Chondrocyte (in vitro differentiated cells): ENCODE results near the gene CCDC180. TPM values are rescaled to one million over a fixed set of nuclear protein-coding genes. Genes with fewer than 3 reads are reported as not detected.

ENCODE experiments used
- DNase-seq: peaks from one replicate; pipeline ENCODE4 v3.0.0; 2021; ENCODE audit warnings: mixed read lengths, low spot score
- H3K27ac Mint-ChIP-seq: one replicate; pipeline ENCODE4 v1.8.0; 2021; ENCODE audit warnings: mild to moderate bottlenecking, moderate library complexity, mixed read lengths; ENCODE audit not compliant: unreplicated experiment
- H3K27me3 Mint-ChIP-seq: 2 replicates; pipeline ENCODE4 v1.8.0; 2021; ENCODE audit warnings: low read depth, mixed read lengths
- H3K36me3 Mint-ChIP-seq: 2 replicates; pipeline ENCODE4 v1.8.0; 2021; ENCODE audit warnings: low read depth, mixed read lengths
- H3K4me1 Mint-ChIP-seq: 2 replicates; pipeline ENCODE4 v1.8.0; 2021; ENCODE audit warnings: low read depth, mild to moderate bottlenecking, mixed read lengths
- H3K4me3 Mint-ChIP-seq: one replicate; pipeline ENCODE4 v1.8.0; 2021; ENCODE audit warnings: mild to moderate bottlenecking, moderate library complexity, mixed read lengths; ENCODE audit not compliant: unreplicated experiment
- H3K9me3 Mint-ChIP-seq: 2 replicates; pipeline ENCODE4 v1.8.0; 2021; ENCODE audit warnings: low read depth, mixed read lengths
- CTCF ChIP-seq: fragments of 200-600 bp; sonication (generic); IDR thresholded peaks from 2 replicates; pipeline ENCODE4 v1.5.0; 2021; ENCODE audit warnings: antibody characterized with exemption, mild to moderate bottlenecking, moderate library complexity
- total RNA-seq: library from RNA; stranded (reverse); gene quantifications from 3 replicates; pipeline ENCODE4 v1.2.1, GENCODE V29; 2021

Gene CCDC180
- total RNA-seq, 1 donor from 2014 or later = 5.1 TPM

GRCh38 chr9:97313746-97314145, 6.3 kb downstream of the CCDC180 start:
- Mint-ChIP-seq H3K27ac (no peak overlapping the region), H3K4me1 (peaks cover 10% of the 10 kb centered on the region), H3K36me3 (peaks cover 16% of the 10 kb centered on the region), H3K27me3 (no peaks in the 10 kb centered on the region), H3K9me3 (no peaks in the 10 kb centered on the region), H3K4me3 (no peak overlapping the region)
- DNase-seq = no peak
- no peak for TF ChIP-seq CTCF

- H3K27me3 Mint-ChIP-seq = no peaks in the 10 kb centered on the region
- H3K4me1 Mint-ChIP-seq = peaks cover 5% of the 10 kb centered on the region
- no peak for DNase-seq
- H3K27ac Mint-ChIP-seq = no peak overlapping the region
- peaks cover 18% of the 10 kb centered on the region for H3K36me3 Mint-ChIP-seq
- H3K9me3 Mint-ChIP-seq = no peaks in the 10 kb centered on the region
- H3K4me3 Mint-ChIP-seq = no peak overlapping the region
- TF ChIP-seq CTCF = no peak
Measured at GRCh38 chr9:97314503-97314902, 7.0 kb downstream of the CCDC180 start.

DNA sequence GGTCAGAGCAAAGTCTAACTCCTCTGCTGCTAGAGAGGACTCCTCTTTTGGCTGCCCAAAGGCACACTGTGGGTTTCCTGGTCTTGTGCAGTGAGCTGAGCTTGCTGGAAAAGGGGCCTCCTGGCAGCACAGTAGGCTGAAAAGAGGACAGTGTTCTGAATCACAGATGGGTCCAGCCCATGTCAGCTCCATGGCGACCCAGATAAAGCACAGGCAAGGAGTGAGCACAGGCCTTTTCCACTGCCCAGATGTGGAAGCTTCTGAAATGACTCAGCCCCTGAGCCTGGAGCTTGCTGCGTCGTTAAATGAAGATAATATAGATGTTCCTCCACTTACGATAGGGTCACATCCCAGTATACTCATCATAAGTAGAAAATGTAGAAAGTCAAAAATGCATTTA, 8.1 kb downstream of the CCDC180 start:
- no peak overlapping the region for H3K27ac Mint-ChIP-seq
- H3K27me3 Mint-ChIP-seq = no peaks in the 10 kb centered on the region
- peaks cover 19% of the 10 kb centered on the region for H3K36me3 Mint-ChIP-seq
- H3K9me3 Mint-ChIP-seq = no peaks in the 10 kb centered on the region
- no peak for DNase-seq
- H3K4me3 Mint-ChIP-seq = no peak overlapping the region
- no peak for TF ChIP-seq CTCF
- H3K4me1 Mint-ChIP-seq = peaks cover 5% of the 10 kb centered on the region

GRCh38 chr9:97316904-97317303, 9.4 kb downstream of the CCDC180 start:
- Mint-ChIP-seq H3K4me1 (peaks cover 5% of the 10 kb centered on the region), H3K27me3 (no peaks in the 10 kb centered on the region), H3K9me3 (no peaks in the 10 kb centered on the region), H3K4me3 (no peak overlapping the region), H3K36me3 (peaks cover 21% of the 10 kb centered on the region), H3K27ac (no peak overlapping the region)
- TF ChIP-seq CTCF = no peak
- no peak for DNase-seq

DNA sequence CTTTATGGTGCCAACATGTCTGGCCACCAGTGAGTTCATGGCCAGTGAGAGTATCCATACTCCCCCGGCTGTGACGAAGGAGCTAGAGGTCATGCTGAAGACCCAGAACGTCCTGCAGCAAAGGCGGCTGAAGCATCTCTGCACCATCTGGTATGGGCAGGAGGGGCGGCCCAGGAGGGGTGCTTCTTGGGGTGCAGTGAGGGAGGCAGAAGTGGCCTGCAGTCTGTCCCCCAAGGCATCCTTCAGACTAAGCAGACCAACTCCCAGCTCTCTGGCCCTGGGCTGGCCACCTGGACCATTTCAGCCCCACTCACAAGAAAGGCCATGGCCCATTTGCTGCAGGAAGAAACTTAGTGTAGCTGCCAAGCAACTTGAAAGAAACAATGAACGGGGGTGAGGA, 11.0 kb downstream of the CCDC180 start:
- peaks cover 25% of the 10 kb centered on the region for H3K36me3 Mint-ChIP-seq
- H3K4me1 Mint-ChIP-seq = peaks cover 5% of the 10 kb centered on the region
- no peaks in the 10 kb centered on the region for H3K9me3 Mint-ChIP-seq
- H3K4me3 Mint-ChIP-seq = no peak overlapping the region
- TF ChIP-seq CTCF = no peak
- H3K27me3 Mint-ChIP-seq = no peaks in the 10 kb centered on the region
- H3K27ac Mint-ChIP-seq = no peak overlapping the region
- no peak for DNase-seq
